ENCODE measurements around the gene EDN2.
A peak's percentile ranks its signal among the peaks of the same experiment; 100 is the strongest.

Gene EDN2

DNA sequence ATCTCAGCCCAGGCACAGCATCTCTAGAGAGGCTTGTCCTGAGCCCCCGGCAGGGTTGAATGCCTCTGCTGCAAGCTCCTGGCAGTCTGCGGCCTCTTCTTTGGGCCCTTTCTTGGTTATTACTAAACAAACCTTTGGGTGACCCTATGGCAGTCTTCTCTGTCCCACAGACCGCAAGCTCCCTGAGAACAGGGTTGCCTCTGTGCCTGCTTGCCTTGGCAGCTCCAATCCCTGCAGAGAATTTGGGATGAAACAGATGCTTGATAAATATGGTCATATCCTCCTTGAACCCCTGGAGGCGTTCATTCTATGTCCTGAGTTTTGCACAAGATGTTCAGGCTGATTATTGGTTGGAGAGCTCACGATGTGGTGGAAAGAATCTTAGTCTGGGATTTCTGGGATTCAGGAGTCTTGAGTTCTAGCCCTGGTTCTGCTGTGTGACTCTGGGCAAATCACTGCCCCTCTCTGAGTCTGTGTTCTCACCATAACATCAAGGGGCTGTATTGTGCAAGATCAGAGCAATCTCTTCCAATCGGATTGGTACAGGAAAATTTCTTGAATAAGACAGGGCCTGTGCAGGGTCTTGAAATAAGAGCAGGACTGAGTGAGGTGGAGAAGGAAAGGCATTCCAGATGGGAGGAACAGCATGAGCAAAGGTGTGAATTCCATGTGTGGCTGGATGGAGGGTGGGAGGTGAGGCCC, 49.6 kb downstream of the EDN2 start:
- no peak for DNase-seq

- no peak for DNase-seq
Observed at GRCh38 chr1:41434306-41434705, 50.2 kb downstream of the EDN2 start.

GRCh38 chr1:41433501-41433900, 51.0 kb downstream of the EDN2 start:
- DNase-seq, result no peak

DNA sequence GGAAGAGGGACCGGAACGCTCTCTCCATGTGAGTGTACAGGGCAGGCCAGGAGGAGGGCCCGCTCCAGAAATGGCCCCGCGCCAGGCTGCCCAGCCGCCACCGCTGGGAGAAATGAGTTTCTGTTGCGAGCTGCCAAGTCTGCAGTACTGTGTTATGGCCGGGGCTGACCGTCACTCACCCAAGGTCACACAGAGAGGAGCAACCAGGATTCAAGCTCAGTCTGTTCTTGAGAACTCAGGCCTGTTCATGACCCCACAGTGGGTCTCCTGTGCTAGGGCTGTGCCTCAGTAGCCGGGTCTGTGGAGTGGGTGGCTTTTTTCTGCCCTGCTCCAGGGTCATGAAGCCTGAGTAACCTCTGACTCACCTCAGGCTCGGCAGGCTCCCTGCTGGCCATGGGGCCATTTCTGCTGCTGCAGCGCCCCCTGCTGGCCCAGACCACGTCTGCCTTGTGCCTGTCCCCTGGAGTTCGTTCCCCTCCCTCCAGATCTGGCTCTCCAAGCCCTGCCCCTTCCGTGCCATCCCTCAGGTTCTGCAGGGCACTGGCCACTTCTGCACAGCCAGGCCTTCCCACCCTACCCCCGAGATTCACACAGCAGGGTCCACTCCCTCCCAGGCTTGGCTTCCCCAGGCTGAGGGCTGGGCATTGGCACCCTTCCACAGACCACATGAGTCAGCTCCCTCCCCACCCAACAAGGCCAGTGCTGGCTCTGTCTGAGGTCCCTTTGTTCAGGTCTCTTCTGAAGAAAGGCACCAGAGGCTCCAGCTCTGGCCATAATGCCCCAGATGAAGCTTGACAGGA, 51.8 kb downstream of the EDN2 start:
- DNase-seq, result peak; percentile 76

- DNase-seq, result no peak
Observed at GRCh38 chr1:41431490-41432350, 52.8 kb downstream of the EDN2 start.

- no peak for DNase-seq
Observed at GRCh38 chr1:41430582-41430981, 53.9 kb downstream of the EDN2 start.

DNA sequence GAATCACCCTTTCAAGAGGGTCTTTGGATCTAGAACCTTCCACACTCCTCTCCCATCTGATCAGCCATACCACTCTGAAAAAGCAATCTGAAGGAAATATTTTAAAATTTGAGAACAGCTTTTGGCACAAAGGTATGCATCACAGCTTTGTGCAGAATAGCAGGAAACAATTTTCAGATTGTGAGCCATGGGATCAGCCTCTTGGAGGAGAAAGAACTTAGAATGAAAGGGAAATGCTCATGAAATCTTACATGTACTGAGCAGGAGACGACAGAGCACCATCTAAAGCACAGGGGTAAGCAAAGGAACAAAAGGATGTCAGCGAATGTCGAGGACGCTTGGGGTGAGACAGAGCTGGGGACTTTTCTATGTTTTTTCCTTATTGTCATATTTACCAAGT, 54.4 kb downstream of the EDN2 start:
- DNase-seq, result no peak

DNA sequence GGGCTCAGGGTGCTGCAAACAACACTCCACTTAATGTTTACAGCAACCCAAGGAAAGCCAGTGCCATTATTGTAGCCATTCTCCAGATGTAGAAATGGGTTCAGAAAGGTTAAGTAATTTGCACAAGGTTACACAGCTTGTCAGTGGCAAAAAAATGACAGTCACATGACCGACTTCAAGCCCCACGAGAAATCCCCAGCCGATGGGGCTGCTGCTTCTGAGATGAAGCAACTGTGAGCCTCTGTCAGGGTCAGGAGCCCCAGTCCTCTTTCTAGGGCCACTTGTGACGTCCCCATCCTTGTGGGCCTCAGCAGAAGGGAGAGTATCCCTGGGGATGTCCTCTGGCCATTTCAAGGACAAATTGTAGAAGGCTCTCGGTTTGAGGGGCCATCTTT, 54.8 kb downstream of the EDN2 start:
- DNase-seq, result no peak

All from CD4-positive, alpha-beta T cell treated with Interleukin-15 for 1 hour (primary cell).